Measurements from ENCODE around the gene MSGN1. TPM values are rescaled to one million over a fixed set of nuclear protein-coding genes. Genes with fewer than 3 reads are reported as not detected.
A peak's percentile ranks its signal among the peaks of the same experiment; 100 is the strongest.

MSGN1 gene
- total RNA-seq, 4 donors from 2014 or later, result not detected

- no peak for TF ChIP-seq POLR2AphosphoS5 (IDR thresholded peaks at IDR 0.05)
- no peak for TF ChIP-seq POLR2A (IDR thresholded peaks at IDR 0.05; ENCODE audit: low read depth)
- TF ChIP-seq EP300 (IDR thresholded peaks at IDR 0.05), result no peak
- no peak for TF ChIP-seq CTCF (IDR thresholded peaks at IDR 0.05)
- Histone ChIP-seq H3K4me1 (peaks cover 0 to 10% (median 7%) of the 10 kb centered on the region in 4 donors), H3K27ac (replicated peaks in 1 of 4) (no peak overlapping the region), H3K36me3 (no peaks in the 10 kb centered on the region), H3K9me3 (no peaks in the 10 kb centered on the region), H3K4me3 (no peak overlapping the region), H3K27me3 (no peaks in the 10 kb centered on the region)
- intact Hi-C loops (cut with DNase I), result no loop called here
- WGBS, result 87% methylated on average over 1 of the region's 1 CpG
- DNase-seq (ENCODE audit: extremely low spot score), result peak; percentile 57
These were observed 15.4 kb upstream of the MSGN1 start for GRCh38 chr2:17800693-17801458.

- Histone ChIP-seq H3K27me3 (no peaks in the 10 kb centered on the region), H3K9me3 (no peaks in the 10 kb centered on the region), H3K36me3 (no peaks in the 10 kb centered on the region), H3K4me1 (peaks cover 0 to 10% (median 7%) of the 10 kb centered on the region in 4 donors), H3K4me3 (no peak overlapping the region), H3K27ac (replicated peaks in 1 of 4) (no peak overlapping the region)
- intact Hi-C loops (cut with DNase I), result no loop called here
- no peak for DNase-seq (ENCODE audit: extremely low spot score)
- TF ChIP-seq POLR2AphosphoS5 (IDR thresholded peaks at IDR 0.05), result no peak
- TF ChIP-seq EP300 (IDR thresholded peaks at IDR 0.05), result no peak
- no peak for TF ChIP-seq CTCF (IDR thresholded peaks at IDR 0.05)
- TF ChIP-seq POLR2A (IDR thresholded peaks at IDR 0.05; ENCODE audit: low read depth), result no peak
- WGBS, result 52% methylated on average over 3 of the region's 3 CpGs
These were observed 12.8 kb upstream of the MSGN1 start for GRCh38 chr2:17803497-17803896.

- peaks cover 0 to 10% (median 7%) of the 10 kb centered on the region in 4 donors for H3K4me1 ChIP-seq
- intact Hi-C loops (cut with DNase I), result no loop called here
- 53% methylated on average over 3 of the region's 3 CpGs for WGBS
- no peaks in the 10 kb centered on the region for H3K27me3 ChIP-seq
- no peaks in the 10 kb centered on the region for H3K9me3 ChIP-seq
- no peak for DNase-seq (ENCODE audit: extremely low spot score)
- no peak overlapping the region for H3K27ac ChIP-seq (replicated peaks in 1 of 4)
- H3K4me3 ChIP-seq, result no peak overlapping the region
- H3K36me3 ChIP-seq, result no peaks in the 10 kb centered on the region
- TF ChIP-seq POLR2AphosphoS5 (IDR thresholded peaks at IDR 0.05) (no peak), EP300 (IDR thresholded peaks at IDR 0.05) (no peak), POLR2A (IDR thresholded peaks at IDR 0.05; ENCODE audit: low read depth) (no peak), CTCF (IDR thresholded peaks at IDR 0.05) (no peak)
These were observed 11.9 kb upstream of the MSGN1 start for GRCh38 chr2:17804358-17804757.

- no peak overlapping the region for H3K4me3 ChIP-seq
- WGBS, result 48% methylated on average over 2 of the region's 2 CpGs
- no peaks in the 10 kb centered on the region for H3K36me3 ChIP-seq
- DNase-seq (ENCODE audit: extremely low spot score), result no peak
- no peaks in the 10 kb centered on the region for H3K27me3 ChIP-seq
- intact Hi-C loops (cut with DNase I), result no loop called here
- H3K9me3 ChIP-seq, result no peaks in the 10 kb centered on the region
- peaks cover 0 to 5% (median 4%) of the 10 kb centered on the region in 4 donors for H3K4me1 ChIP-seq
- TF ChIP-seq EP300 (IDR thresholded peaks at IDR 0.05) (no peak), CTCF (IDR thresholded peaks at IDR 0.05) (no peak), POLR2AphosphoS5 (IDR thresholded peaks at IDR 0.05) (no peak), POLR2A (IDR thresholded peaks at IDR 0.05; ENCODE audit: low read depth) (no peak)
- no peak overlapping the region for H3K27ac ChIP-seq (replicated peaks in 1 of 4)
These were observed 11.1 kb upstream of the MSGN1 start for GRCh38 chr2:17805166-17805565.
